ENCODE results near the gene LRRC61.
"Not testable (repeated sequence)": the region's sequence is repeated elsewhere in the genome, so short reads cannot be mapped to it uniquely, and the experiment has no call there.

The LRRC61 gene

GRCh38 chr7:150302908-150303310 is 20.2 kb upstream of the LRRC61 start:
- peak; percentile 45 for DNase-seq (ENCODE audit: low read depth)

DNA sequence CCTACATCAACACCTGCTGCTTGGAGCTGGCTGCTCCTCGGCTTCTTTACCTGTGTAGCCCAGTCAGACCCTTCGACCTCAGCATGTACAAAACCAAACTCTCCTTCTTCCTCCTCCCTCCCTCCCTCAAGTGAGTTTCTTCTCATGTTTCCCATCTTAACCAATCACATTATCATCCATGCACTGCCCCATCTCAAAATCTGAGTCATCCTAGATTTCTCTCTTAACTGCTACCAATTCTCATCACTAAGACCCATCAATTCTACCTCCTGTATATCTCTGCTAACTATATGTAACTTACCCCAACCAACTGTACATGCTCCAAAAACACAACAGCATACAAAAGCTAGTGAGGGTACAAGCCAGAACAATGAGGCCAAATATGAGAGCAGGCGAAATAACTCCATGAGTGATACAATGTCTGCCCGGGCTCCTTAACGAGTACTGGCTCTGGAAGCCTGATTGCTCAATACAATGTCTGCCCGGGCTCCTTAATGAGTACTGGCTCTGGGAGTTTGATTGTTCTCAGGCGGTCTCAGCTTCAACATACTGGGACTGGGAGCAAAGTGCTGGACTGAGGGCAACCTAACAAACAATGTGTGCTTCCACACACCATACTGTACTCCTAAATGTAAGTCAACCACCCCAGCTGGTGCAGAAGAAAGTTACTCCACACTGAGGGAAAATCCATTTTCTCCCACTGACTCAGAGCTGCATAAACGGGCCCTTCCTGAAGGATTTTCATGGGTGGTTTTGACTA is 18.5 kb upstream of the LRRC61 start:
- not testable (repeated sequence) for H3K4me3 ChIP-seq (ENCODE audit: low read length); DNase-seq (ENCODE audit: low read depth)

More at GRCh38 chr7:150302908-150303310, 20.2 kb upstream of the LRRC61 start:
- not testable (repeated sequence) for H3K4me3 ChIP-seq (ENCODE audit: low read length)

DNA sequence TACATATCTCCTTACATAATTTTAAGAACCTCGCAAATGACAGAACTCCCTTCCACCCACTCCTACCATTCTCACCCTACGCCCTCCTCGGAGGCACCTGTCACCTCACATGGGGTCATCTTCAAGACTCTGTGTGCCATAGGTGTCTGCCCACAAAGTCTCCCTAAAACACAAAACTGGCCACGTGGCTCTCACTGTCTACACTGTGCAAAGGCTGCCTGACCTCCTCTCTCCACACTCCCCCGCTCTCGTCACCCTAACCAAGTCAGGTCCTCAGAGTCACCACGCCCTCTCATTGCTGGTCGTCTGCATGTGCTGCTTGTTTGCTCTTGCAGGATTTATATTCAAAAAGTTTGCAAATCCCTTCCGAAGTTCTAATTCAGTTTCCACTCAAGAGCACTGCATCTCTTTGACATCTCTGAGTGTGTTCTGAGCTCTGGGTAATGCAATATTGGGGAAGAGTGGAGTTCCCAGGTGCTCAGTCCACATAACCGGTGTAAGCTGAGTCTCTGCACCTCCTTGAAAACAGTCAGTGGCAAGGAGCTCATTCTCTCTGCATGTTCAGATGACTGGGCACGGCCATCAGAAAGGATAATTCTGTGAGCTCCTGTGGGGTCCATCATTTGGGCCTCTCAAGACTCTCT is 17.8 kb upstream of the LRRC61 start:
- DNase-seq (ENCODE audit: low read depth); H3K4me3 ChIP-seq (ENCODE audit: low read length): not testable (repeated sequence)

DNA sequence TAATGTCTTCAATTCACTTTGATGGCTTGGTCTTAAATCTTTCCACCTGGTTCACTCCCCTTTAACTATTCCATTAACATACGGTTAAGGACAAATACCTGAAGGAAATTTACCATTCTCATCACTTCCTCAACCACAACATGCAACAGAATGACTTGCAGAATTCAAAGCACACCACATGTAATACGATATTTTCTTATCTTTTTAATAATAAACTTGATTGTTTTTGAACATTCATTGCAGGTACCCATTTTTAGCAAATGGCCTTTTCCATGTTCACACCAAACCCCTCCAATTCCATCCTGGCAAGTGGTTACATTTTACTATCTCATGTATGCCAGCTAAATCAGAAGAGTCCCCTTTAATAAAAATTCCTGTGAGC is 17.3 kb upstream of the LRRC61 start:
- H3K4me3 ChIP-seq (ENCODE audit: low read length); DNase-seq (ENCODE audit: low read depth): not testable (repeated sequence)

- not testable (repeated sequence) for H3K4me3 ChIP-seq (ENCODE audit: low read length); DNase-seq (ENCODE audit: low read depth)
These were observed 16.8 kb upstream of the LRRC61 start for GRCh38 chr7:150306377-150306776.

DNA sequence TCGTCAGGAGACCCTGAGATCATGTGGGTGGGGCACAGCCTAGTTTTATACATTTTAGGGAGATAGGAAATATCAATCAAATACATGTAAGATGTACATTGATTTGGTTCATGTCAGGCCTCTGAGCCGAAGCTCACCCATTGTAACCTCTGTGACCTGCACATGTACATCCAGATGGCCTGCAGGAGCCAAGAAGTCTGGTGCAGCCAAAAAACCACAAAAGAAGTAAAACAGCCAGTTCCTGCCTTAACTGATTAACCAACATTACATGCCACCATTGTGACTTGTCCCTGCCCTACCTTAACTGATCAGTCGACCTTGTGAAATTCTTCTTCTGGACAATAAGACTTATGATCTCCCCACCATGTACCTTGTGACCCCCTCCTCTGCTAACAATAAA is 16.0 kb upstream of the LRRC61 start:
- H3K4me3 ChIP-seq (ENCODE audit: low read length) = no peak overlapping the region
- DNase-seq (ENCODE audit: low read depth) = no peak
- no peak for TF ChIP-seq CTCF (IDR thresholded peaks at IDR 0.05; ENCODE audit: insufficient read depth, low read depth, low read length, missing control alignments)

GRCh38 chr7:150307904-150308303 is 15.3 kb upstream of the LRRC61 start:
- no peak overlapping the region for H3K4me3 ChIP-seq (ENCODE audit: low read length)
- DNase-seq (ENCODE audit: low read depth) = no peak
- TF ChIP-seq CTCF (IDR thresholded peaks at IDR 0.05; ENCODE audit: insufficient read depth, low read depth, low read length, missing control alignments) = no peak

GRCh38 chr7:150308575-150308974 is 14.6 kb upstream of the LRRC61 start:
- H3K4me3 ChIP-seq (ENCODE audit: low read length) = no peak overlapping the region
- DNase-seq (ENCODE audit: low read depth) = no peak
- TF ChIP-seq CTCF (IDR thresholded peaks at IDR 0.05; ENCODE audit: insufficient read depth, low read depth, low read length, missing control alignments) = no peak

DNA sequence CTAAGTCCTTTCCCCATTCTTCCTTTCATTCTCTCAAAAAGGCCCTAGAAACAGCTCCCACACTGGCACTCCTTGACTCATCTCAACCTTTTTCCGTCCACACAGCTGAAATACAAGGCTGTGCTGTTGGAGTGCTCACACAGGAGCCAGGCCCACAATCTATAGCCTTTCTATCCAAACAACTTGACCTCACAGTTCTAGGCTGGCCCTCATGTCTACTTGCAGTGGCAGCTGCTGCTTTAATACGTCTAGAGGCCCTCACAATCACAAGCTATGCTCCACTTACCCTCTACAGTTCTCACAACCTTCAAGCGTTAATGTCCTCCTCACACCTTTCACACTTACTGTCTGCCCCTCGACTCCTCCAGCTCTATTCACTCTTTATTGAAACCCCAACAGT is 12.0 kb upstream of the LRRC61 start:
- no peak overlapping the region for H3K4me3 ChIP-seq (ENCODE audit: low read length)
- no peak for DNase-seq (ENCODE audit: low read depth)
- no peak for TF ChIP-seq CTCF (IDR thresholded peaks at IDR 0.05; ENCODE audit: insufficient read depth, low read depth, low read length, missing control alignments)

DNA sequence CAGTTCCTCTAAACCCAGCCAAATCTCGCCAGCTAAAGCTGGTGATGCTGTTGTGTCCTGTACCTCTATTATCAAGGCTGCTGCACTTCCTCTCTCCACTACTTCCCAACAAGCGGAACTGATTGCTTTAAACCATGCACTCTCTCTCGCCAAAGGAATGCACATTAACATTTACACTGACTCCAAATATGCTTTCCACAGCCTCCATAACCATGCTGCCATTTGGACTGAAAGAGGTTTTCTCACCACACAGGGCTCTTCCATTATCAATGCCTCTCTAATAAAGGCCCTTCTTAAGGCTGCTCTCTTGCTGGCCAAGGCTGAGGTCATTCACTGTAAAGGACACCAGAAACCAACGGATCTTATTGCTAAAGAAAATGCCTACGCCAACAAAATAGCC is 11.4 kb upstream of the LRRC61 start:
- no peak for DNase-seq (ENCODE audit: low read depth)
- H3K4me3 ChIP-seq (ENCODE audit: low read length) = no peak overlapping the region
- no peak for TF ChIP-seq CTCF (IDR thresholded peaks at IDR 0.05; ENCODE audit: insufficient read depth, low read depth, low read length, missing control alignments)

- DNase-seq (ENCODE audit: low read depth); H3K4me3 ChIP-seq (ENCODE audit: low read length): not testable (repeated sequence)
These were observed 10.3 kb upstream of the LRRC61 start for GRCh38 chr7:150312649-150313366.

Data from epithelial cell of esophagus (primary cell).